Activated T-helper 1 cell treated with Interleukin-2 at 50 U/mL for 16 hours (primary cell): ENCODE data around the gene CNTN3.

Experiments used
- DNase-seq: peaks from one replicate; pipeline ENCODE4 v3.0.0-alpha.2; 2020; ENCODE audit warnings: low read depth

Gene CNTN3

GRCh38 chr3:74614107-74614967, at the start of gene CNTN3:
Gene CNTN3, minus strand, starts transcription at chr3:74614659. Its CDS starts 93,547 bp downstream, at chr3:74521112.
- DNase-seq, result no peak

- no peak for DNase-seq
Measured at GRCh38 chr3:74663178-74663577, 48.7 kb upstream of the CNTN3 start.

- DNase-seq, result no peak
Measured at GRCh38 chr3:74661672-74662071, 47.2 kb upstream of the CNTN3 start.

DNA sequence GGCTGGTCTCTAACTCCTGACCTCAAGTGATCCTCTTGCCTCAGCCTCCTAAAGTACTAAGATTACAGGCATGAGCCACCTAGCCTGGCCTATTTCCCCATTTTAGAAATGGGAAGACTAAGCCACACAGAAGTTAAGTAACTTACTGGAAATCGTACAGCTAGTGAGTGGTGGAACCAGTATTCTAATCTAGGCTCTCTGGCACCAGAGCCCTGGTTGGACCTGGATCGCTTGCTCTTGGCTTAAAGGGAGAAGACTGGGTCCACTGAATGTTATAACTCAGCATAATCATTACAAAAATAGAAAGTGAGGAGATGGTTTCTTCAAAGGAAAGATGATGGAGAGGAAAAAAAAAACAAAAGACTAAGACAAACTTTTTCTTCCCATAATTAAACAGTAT, 37.4 kb upstream of the CNTN3 start:
- no peak for DNase-seq

DNA sequence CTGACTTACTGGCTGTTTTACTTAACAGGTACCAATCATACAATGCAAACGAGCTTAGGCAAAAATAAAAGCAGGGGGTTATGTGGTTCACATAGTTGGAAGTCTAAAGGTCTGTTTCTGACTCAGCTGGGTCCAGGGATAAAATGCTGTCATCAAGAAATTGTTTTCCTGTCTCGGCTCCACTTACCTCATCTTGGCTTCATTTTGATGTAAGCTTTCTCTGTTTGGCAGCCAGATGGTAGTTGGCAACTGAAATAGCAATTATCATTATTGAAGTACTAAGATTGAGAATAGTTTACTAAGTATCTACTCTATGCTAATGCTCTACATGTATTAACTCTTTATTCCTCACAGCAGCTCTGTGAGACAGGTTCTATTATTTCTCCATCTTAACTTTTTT, 36.8 kb upstream of the CNTN3 start:
- DNase-seq, result no peak

- no peak for DNase-seq
Measured at GRCh38 chr3:74648107-74648506, 33.6 kb upstream of the CNTN3 start.

DNA sequence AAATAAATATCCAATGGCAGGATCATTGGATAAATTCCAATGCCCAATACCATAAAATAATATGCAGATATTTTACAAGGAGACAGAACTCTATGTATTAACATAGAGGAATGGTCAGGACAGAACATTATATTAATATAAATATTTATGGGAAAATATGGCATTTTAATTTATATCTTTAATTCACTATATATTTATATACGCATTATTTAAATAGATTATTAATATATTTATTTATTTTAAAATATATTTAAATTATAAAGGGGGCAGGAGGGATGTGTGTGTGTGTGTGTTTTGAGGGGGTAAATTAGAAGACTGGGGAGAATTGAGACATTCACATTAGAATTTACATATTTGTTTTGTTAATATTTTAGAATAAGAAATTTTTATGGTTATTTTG, 31.6 kb upstream of the CNTN3 start:
- no peak for DNase-seq

GRCh38 chr3:74643636-74644035, 29.2 kb upstream of the CNTN3 start:
- DNase-seq, result no peak

GRCh38 chr3:74642876-74643275, 28.4 kb upstream of the CNTN3 start:
- DNase-seq, result no peak

- no peak for DNase-seq
Measured at GRCh38 chr3:74640211-74640610, 25.8 kb upstream of the CNTN3 start.

DNA sequence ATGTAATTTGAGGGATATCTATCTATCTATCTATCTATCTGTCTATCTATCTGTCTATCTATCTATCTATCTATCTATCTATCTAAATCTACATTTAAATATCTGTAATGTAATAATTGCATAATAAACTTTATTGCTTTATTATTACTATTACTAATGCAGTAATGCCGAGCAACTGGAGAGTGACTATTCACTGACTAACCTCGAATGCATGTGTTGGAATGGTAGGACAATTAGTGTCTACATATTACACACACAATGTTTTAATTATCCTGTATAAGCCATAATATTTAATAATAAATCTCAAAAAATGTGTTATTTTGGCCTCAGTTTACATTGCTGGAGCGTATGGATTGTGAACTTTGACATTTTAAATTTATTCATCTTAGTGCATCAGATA, 25.2 kb upstream of the CNTN3 start:
- DNase-seq, result no peak

GRCh38 chr3:74636981-74637380, 22.5 kb upstream of the CNTN3 start:
- no peak for DNase-seq

GRCh38 chr3:74633021-74633420, 18.6 kb upstream of the CNTN3 start:
- no peak for DNase-seq

- no peak for DNase-seq
Measured at GRCh38 chr3:74631351-74632140, 17.1 kb upstream of the CNTN3 start.

DNA sequence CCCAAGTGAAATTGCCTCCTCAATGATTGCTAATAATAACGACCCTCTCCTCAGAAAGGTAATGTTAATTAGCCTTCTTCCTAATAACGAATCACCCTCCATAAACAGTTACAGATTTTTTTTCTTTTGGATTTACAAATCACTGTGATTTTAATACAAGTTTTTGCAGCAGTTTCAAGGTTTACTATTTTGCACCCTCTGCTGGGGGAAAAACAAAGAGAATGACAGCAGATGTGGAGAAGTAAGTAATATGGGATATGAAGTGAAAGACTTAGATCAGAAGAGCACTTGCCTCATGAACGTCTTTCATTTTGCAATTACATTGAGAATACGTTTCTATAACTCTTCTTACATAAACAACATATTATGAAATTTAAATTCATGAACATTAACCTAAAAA, 16.1 kb upstream of the CNTN3 start:
- no peak for DNase-seq

- no peak for DNase-seq
Measured at GRCh38 chr3:74626011-74626410, 11.6 kb upstream of the CNTN3 start.

DNA sequence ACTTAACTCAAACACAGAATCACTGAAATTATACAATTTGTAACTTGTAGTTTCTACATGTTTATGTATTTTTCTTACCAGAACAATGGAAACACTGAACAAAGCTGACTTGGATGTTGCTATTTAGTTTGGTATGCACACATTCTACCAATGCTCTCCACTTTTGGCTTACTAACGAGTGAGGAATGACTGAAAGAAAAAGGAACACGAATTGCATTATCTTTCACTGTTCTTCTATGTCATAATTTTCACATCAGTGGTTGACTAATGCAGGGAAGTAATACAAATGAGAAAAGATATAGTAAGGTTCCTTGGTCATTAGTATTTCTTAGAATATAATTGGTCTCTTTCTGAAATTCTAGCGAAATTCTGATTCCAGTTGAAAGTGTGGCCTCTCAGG, 9.8 kb upstream of the CNTN3 start:
- DNase-seq, result no peak

GRCh38 chr3:74623261-74623836, 8.9 kb upstream of the CNTN3 start:
- no peak for DNase-seq

DNA sequence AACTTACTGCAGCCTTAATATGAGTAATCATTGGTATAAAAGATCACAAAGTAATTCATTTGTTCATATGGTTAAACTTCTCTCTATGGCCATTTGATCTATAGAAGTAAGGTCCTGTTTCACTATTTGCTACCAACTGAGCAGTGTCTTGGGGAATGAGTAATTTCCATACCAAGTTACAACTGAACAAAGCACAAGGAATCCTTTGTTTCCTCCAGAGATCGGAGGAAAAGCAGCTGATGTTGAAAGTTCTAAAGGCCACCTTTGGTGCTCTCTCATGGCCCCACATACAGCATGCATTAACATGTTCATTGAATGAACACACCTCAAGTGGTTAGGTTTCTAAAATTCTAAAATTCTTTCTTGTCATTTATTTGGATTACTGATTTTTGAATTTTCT, 7.1 kb upstream of the CNTN3 start:
- DNase-seq, result no peak

DNA sequence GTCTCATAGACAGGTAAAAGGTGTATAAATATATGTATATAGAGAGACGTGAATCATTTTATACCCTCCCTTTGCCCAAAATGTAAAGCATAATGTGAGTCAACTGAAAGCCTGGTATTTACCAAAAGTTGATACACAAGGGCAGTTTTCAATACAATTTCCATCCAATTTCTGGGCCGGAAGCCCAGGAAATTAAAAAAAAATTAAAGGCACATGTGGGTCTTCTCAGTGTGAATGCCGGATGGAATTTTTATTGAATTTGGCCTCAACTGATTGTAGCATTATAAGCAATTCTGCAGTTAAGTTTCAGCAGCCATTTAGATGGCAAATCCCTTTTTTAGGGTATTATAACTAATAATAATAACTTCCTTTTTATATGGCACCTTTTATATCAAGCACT, 3.3 kb upstream of the CNTN3 start:
- DNase-seq, result no peak

DNA sequence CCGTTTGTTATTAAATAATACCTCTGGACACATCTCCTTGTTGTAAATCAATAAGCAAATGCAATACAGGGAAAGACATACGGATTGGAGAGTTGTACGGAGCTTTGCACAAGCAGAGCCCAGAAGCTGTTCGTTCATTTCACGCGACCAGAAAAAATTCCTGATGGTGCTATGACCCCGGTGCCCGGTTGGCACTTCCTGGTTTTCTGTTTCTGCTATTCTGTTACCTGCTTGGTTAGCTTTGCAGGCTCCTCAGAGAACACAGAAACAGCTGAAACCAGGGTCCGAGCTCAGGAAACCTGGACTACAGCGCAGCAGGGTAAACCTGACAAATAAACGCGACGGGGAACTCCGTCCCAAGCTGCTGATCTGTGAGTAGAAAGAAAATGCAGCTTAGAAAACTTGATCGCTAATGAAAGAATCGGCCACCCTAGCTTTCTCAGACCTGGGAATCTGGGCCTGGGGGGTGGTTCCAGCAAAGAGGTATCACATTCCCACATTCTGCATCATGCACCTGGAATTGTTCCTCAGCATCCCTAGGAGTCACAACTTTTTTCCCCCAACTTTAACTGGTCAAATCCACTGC, 845 bp downstream of the CNTN3 start:
- DNase-seq, result no peak

GRCh38 chr3:74613060-74613459, 1.4 kb downstream of the CNTN3 start:
- no peak for DNase-seq

DNA sequence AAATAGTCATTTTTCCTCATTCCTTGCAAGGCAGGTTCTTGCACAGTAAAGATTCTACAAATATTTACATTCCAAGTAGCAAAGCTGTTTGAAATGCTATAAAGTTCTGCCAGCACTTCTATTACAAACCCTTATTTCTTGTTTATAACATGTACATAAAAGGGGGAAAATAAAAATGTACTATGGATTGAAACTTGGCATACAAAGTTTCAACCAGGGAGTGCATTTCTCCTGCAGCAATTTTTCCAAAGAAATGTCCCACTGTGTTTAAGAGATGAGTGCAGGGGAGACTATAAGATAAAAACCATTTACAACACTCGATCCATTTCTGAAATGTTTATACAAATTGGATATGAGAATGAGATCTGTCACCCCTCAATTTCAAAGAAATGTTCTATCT, 3.3 kb downstream of the CNTN3 start:
- no peak for DNase-seq
